ENCODE data around the gene NTSR2.
A peak's percentile ranks its signal among the peaks of the same experiment; 100 is the strongest.

The NTSR2 gene

GRCh38 chr2:11688222-11689069 lies 18.5 kb upstream of the NTSR2 start:
- CTCF ChIA-PET, result interaction anchor here (0.7 to 22.2 kb wide), 35 partner anchors 9 to 1315 kb away, joined by 3 to 508 read pairs (median 4); partner anchors contain the start of gene LPIN1
- POLR2A ChIA-PET, result interaction anchor here (1.1 kb wide), 1 partner anchor 9 kb away, joined by 3 read pairs; no protein-coding TSS in a partner anchor
- TF ChIP-seq CTCF (IDR thresholded peaks at IDR 0.05; ENCODE audit: insufficient read depth, low read length, missing control alignments), result peak; percentile 85
- DNase-seq (ENCODE audit: low read depth, low spot score), result peak; percentile 17
- peak overlapping the region; percentile 36 for H3K4me3 ChIP-seq (ENCODE audit: low read depth, low read length)

GRCh38 chr2:11687736-11688135 lies 17.7 kb upstream of the NTSR2 start:
- TF ChIP-seq CTCF (IDR thresholded peaks at IDR 0.05; ENCODE audit: insufficient read depth, low read length, missing control alignments), result no peak
- POLR2A ChIA-PET, result interaction anchor here (0.5 to 1.1 kb wide), 2 partner anchors 9 to 59 kb away, joined by 3 read pairs; no protein-coding TSS in a partner anchor
- no peak overlapping the region for H3K4me3 ChIP-seq (ENCODE audit: low read depth, low read length)
- no peak for DNase-seq (ENCODE audit: low read depth, low spot score)
- CTCF ChIA-PET, result interaction anchor here (0.7 to 22.2 kb wide), 27 partner anchors 8 to 1315 kb away, joined by 3 to 508 read pairs (median 4); partner anchors contain the start of gene LPIN1

- CTCF ChIA-PET, result interaction anchor here (1.5 to 22.2 kb wide), 3 partner anchors 9 to 95 kb away, joined by 5 to 508 read pairs (median 68); no protein-coding TSS in a partner anchor
- no peak overlapping the region for H3K4me3 ChIP-seq (ENCODE audit: low read depth, low read length)
- no peak for DNase-seq (ENCODE audit: low read depth, low spot score)
- POLR2A ChIA-PET, result no interaction called here
- no peak for TF ChIP-seq CTCF (IDR thresholded peaks at IDR 0.05; ENCODE audit: insufficient read depth, low read length, missing control alignments)
Measured at GRCh38 chr2:11685906-11686470, 16.0 kb upstream of the NTSR2 start.

- ChIA-PET POLR2A (no interaction called here), CTCF (interaction anchor here (0.6 to 22.2 kb wide), 5 partner anchors 6 to 96 kb away, joined by 3 to 508 read pairs (median 50); no protein-coding TSS in a partner anchor)
- no peak for DNase-seq (ENCODE audit: low read depth, low spot score)
- no peak overlapping the region for H3K4me3 ChIP-seq (ENCODE audit: low read depth, low read length)
- no peak for TF ChIP-seq CTCF (IDR thresholded peaks at IDR 0.05; ENCODE audit: insufficient read depth, low read length, missing control alignments)
Measured at GRCh38 chr2:11684894-11685460, 15.0 kb upstream of the NTSR2 start.

DNA sequence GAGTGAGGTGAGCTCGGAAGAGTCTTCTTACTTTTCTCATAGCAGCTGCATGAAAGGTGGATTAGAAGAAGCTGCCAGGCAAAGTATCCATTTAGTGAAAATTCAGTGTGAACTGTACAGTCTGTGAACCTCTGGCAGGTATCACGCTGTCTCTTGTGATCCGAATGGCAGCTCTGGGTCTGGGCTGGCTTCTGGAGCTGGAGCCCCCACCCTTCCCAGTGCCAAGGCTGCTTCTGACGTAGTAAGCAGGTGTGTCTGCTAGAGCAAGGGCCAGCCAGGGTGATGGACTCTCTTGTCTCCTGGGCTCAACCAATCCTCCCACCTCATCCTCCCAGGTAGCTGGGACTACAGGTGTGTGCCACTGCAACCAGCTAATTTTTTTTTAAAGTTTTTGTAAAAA lies 14.0 kb upstream of the NTSR2 start:
- TF ChIP-seq CTCF (IDR thresholded peaks at IDR 0.05; ENCODE audit: insufficient read depth, low read length, missing control alignments), result no peak
- DNase-seq (ENCODE audit: low read depth, low spot score), result no peak
- POLR2A ChIA-PET, result no interaction called here
- no peak overlapping the region for H3K4me3 ChIP-seq (ENCODE audit: low read depth, low read length)
- CTCF ChIA-PET, result interaction anchor here (0.7 to 22.2 kb wide), 8 partner anchors 7 to 97 kb away, joined by 3 to 508 read pairs (median 6); no protein-coding TSS in a partner anchor

All from AG04449 (cell line).